Skeletal muscle satellite cell (primary cell): Measurements from ENCODE around the gene LGI4.

Source experiments
- H3K27me3 ChIP-seq: 2 replicates; pipeline ENCODE4 v1.7.0; 2013; ENCODE audit warnings: low read length; ENCODE audit not compliant: control insufficient read depth, insufficient read depth
- H3K36me3 ChIP-seq: 2 replicates; pipeline ENCODE4 v1.7.0; 2013; ENCODE audit warnings: mild to moderate bottlenecking, control low read depth, low read length; ENCODE audit not compliant: insufficient read depth
- H3K4me1 ChIP-seq: 2 replicates; pipeline ENCODE4 v1.7.0; 2013; ENCODE audit warnings: low read length; ENCODE audit not compliant: control insufficient read depth, insufficient read depth
- H3K4me2 ChIP-seq: 2 replicates; pipeline ENCODE4 v1.7.0; 2013; ENCODE audit warnings: mild to moderate bottlenecking, low read length
- H3K4me3 ChIP-seq: 2 replicates; pipeline ENCODE4 v1.7.0; 2013; ENCODE audit warnings: low read length
- H3K9ac ChIP-seq: 2 replicates; pipeline ENCODE4 v1.7.0; 2013; ENCODE audit warnings: mild to moderate bottlenecking, low read depth, low read length, moderate library complexity
- H3K9me3 ChIP-seq: replicated peaks from 2 replicates; pipeline ENCODE4 v1.7.0; 2013; ENCODE audit warnings: mild to moderate bottlenecking, control low read depth, low read length

The LGI4 gene

GRCh38 chr19:35168196-35168595 lies 33.3 kb upstream of the LGI4 start:
- peaks cover 43% of the 10 kb centered on the region for H3K36me3 ChIP-seq
- H3K4me1 ChIP-seq = no peaks in the 10 kb centered on the region
- no peaks in the 10 kb centered on the region for H3K27me3 ChIP-seq
- H3K4me3 ChIP-seq = no peak overlapping the region
- H3K9ac ChIP-seq = no peak overlapping the region
- no peak overlapping the region for H3K4me2 ChIP-seq
- H3K9me3 ChIP-seq = peaks cover 16% of the 10 kb centered on the region

- Histone ChIP-seq H3K9ac (no peak overlapping the region), H3K4me1 (no peaks in the 10 kb centered on the region)
Observed at GRCh38 chr19:35167251-35168119, 32.6 kb upstream of the LGI4 start.

GRCh38 chr19:35166100-35167063 lies 31.5 kb upstream of the LGI4 start:
- no peaks in the 10 kb centered on the region for H3K4me1 ChIP-seq
- no peak overlapping the region for H3K9ac ChIP-seq
- peaks cover 61% of the 10 kb centered on the region for H3K36me3 ChIP-seq
- H3K4me3 ChIP-seq = no peak overlapping the region
- peaks cover 26% of the 10 kb centered on the region for H3K9me3 ChIP-seq
- H3K4me2 ChIP-seq = no peak overlapping the region
- no peaks in the 10 kb centered on the region for H3K27me3 ChIP-seq

More at GRCh38 chr19:35167251-35168119, 32.6 kb upstream of the LGI4 start:
- Histone ChIP-seq H3K36me3 (peaks cover 50% of the 10 kb centered on the region), H3K4me2 (no peak overlapping the region), H3K9me3 (peaks cover 20% of the 10 kb centered on the region), H3K4me3 (no peak overlapping the region), H3K27me3 (no peaks in the 10 kb centered on the region)

GRCh38 chr19:35165200-35166058 lies 30.6 kb upstream of the LGI4 start:
- Histone ChIP-seq H3K4me1 (no peaks in the 10 kb centered on the region), H3K4me2 (no peak overlapping the region), H3K4me3 (no peak overlapping the region), H3K9ac (no peak overlapping the region), H3K9me3 (peaks cover 26% of the 10 kb centered on the region), H3K36me3 (peaks cover 70% of the 10 kb centered on the region), H3K27me3 (no peaks in the 10 kb centered on the region)

GRCh38 chr19:35164418-35164817 lies 29.6 kb upstream of the LGI4 start:
- Histone ChIP-seq H3K27me3 (no peaks in the 10 kb centered on the region), H3K4me3 (no peak overlapping the region), H3K4me1 (no peaks in the 10 kb centered on the region), H3K9ac (no peak overlapping the region), H3K36me3 (peaks cover 79% of the 10 kb centered on the region), H3K9me3 (peaks cover 26% of the 10 kb centered on the region), H3K4me2 (no peak overlapping the region)

- H3K9me3 ChIP-seq = peaks cover 26% of the 10 kb centered on the region
- no peaks in the 10 kb centered on the region for H3K27me3 ChIP-seq
- no peaks in the 10 kb centered on the region for H3K4me1 ChIP-seq
- H3K36me3 ChIP-seq = peaks cover 87% of the 10 kb centered on the region
- H3K4me2 ChIP-seq = no peak overlapping the region
- H3K4me3 ChIP-seq = no peak overlapping the region
- H3K9ac ChIP-seq = no peak overlapping the region
Observed at GRCh38 chr19:35162471-35163326, 27.8 kb upstream of the LGI4 start.

- Histone ChIP-seq H3K36me3 (peaks cover 85% of the 10 kb centered on the region), H3K9me3 (peaks cover 26% of the 10 kb centered on the region), H3K27me3 (no peaks in the 10 kb centered on the region), H3K4me2 (no peak overlapping the region), H3K4me1 (peaks cover under 1% of the 10 kb centered on the region), H3K4me3 (no peak overlapping the region), H3K9ac (no peak overlapping the region)
Observed at GRCh38 chr19:35161434-35161743, 26.5 kb upstream of the LGI4 start.

GRCh38 chr19:35160629-35161433 lies 26.0 kb upstream of the LGI4 start:
- Histone ChIP-seq H3K9me3 (peaks cover 23% of the 10 kb centered on the region), H3K4me3 (no peak overlapping the region), H3K9ac (no peak overlapping the region), H3K4me1 (peaks cover 7% of the 10 kb centered on the region), H3K36me3 (peaks cover 79% of the 10 kb centered on the region), H3K4me2 (no peak overlapping the region), H3K27me3 (no peaks in the 10 kb centered on the region)

- no peak overlapping the region for H3K9ac ChIP-seq
- H3K4me3 ChIP-seq = no peak overlapping the region
- H3K4me1 ChIP-seq = peaks cover 13% of the 10 kb centered on the region
- H3K4me2 ChIP-seq = no peak overlapping the region
- H3K9me3 ChIP-seq = peaks cover 21% of the 10 kb centered on the region
- no peaks in the 10 kb centered on the region for H3K27me3 ChIP-seq
- H3K36me3 ChIP-seq = peaks cover 68% of the 10 kb centered on the region
Observed at GRCh38 chr19:35159606-35160005, 24.7 kb upstream of the LGI4 start.

GRCh38 chr19:35157431-35157830 lies 22.6 kb upstream of the LGI4 start:
- H3K4me2 ChIP-seq = no peak overlapping the region
- no peak overlapping the region for H3K4me3 ChIP-seq
- H3K4me1 ChIP-seq = peaks cover 22% of the 10 kb centered on the region
- H3K27me3 ChIP-seq = no peaks in the 10 kb centered on the region
- H3K9ac ChIP-seq = no peak overlapping the region
- H3K9me3 ChIP-seq = peaks cover 6% of the 10 kb centered on the region
- H3K36me3 ChIP-seq = peaks cover 46% of the 10 kb centered on the region
